ENCODE data around the gene IFI27. TPM values are rescaled to one million over a fixed set of nuclear protein-coding genes. Genes with fewer than 3 reads are reported as not detected.
"Not testable (repeated sequence)": the region's sequence is repeated elsewhere in the genome, so short reads cannot be mapped to it uniquely, and the experiment has no call there.

Gene IFI27
- total RNA-seq, 3 donors from 2014 or later, result 1.3 to 1.7 (median 1.3) TPM

DNA sequence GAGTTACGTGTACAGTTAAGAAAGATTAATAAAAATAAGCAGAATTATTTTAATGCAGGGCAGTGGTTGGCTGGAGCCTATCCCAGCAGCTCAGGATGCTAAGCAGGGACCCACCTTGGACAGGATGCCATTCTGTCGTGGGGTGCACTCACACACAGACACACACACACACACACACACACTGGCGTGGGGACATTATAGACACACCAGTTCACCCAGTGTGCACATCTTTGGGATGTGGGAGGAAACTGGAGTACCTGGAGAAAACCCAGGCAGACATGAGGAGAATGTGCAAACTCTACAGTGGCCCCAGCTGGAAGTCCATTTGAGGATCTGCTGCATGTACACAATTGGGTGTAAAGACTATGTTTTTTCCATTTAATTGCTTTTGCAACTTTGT is 31.7 kb downstream of the IFI27 start:
- H3K36me3 Mint-ChIP-seq (ENCODE audit: insufficient read depth), result no peaks in the 10 kb centered on the region
- H3K27me3 Mint-ChIP-seq (ENCODE audit: low read depth), result peaks cover 2% of the 10 kb centered on the region
- no peak for ATAC-seq

GRCh38 chr14:94142836-94143235 is 32.3 kb downstream of the IFI27 start:
- DNase-seq, result no peak
- Mint-ChIP-seq H3K4me1 (ENCODE audit: low read depth) (peaks cover 14% of the 10 kb centered on the region), H3K36me3 (ENCODE audit: insufficient read depth) (no peaks in the 10 kb centered on the region), H3K9me3 (no peaks in the 10 kb centered on the region), H3K27me3 (ENCODE audit: low read depth) (peaks cover 2% of the 10 kb centered on the region), H3K4me3 (no peak overlapping the region)
- no peak for ATAC-seq

More for the DNA sequence above, 31.7 kb downstream of the IFI27 start:
- DNase-seq, result no peak
- no peak overlapping the region for H3K4me3 Mint-ChIP-seq
- peaks cover 12% of the 10 kb centered on the region for H3K4me1 Mint-ChIP-seq (ENCODE audit: low read depth)
- no peaks in the 10 kb centered on the region for H3K9me3 Mint-ChIP-seq

DNA sequence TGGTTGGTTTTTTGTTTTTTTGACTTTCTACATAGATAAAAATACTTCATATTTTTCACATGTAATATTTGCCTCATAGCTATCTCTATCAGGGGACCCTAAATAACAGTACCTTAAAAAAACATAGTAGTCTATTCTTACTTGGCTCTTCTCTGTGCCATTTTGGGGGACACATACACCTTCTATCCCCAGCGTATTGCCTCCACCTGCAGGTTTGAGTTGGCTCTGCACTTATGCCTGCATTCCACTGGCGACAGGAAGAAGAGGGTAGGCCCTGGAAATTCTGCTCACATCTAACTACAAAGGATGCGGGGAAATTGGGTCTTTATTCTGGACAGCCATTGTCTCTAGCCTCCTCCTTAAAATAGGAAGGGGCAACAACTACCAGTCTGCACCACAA is 32.7 kb downstream of the IFI27 start:
- Mint-ChIP-seq H3K27me3 (ENCODE audit: low read depth) (peaks cover 2% of the 10 kb centered on the region), H3K36me3 (ENCODE audit: insufficient read depth) (no peaks in the 10 kb centered on the region), H3K4me1 (ENCODE audit: low read depth) (peaks cover 14% of the 10 kb centered on the region), H3K4me3 (no peak overlapping the region), H3K9me3 (no peaks in the 10 kb centered on the region)
- ATAC-seq (no peak), DNase-seq (no peak)

DNA sequence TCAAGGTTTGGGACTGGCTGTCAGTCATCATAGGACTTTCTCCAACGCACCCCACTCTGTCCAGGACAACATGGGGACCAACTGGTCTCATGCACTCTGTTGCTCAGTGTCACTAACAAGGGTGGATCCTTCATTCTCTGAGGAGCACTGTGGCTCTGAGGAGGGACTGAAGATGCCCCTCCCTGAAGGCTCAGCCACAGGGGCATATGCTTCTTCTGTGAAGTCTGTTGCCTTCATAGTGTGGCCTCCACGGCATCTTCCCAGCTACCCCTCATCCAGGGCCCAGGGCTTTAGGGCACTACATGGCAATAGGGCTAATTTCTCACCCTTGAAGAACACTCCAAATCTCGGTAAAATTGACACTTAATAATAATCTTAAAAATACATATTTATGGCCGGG is 33.2 kb downstream of the IFI27 start:
- no peak for ATAC-seq
- peaks cover 2% of the 10 kb centered on the region for H3K27me3 Mint-ChIP-seq (ENCODE audit: low read depth)
- H3K9me3 Mint-ChIP-seq, result no peaks in the 10 kb centered on the region
- H3K4me1 Mint-ChIP-seq (ENCODE audit: low read depth), result peaks cover 14% of the 10 kb centered on the region
- no peaks in the 10 kb centered on the region for H3K36me3 Mint-ChIP-seq (ENCODE audit: insufficient read depth)
- no peak for DNase-seq
- H3K4me3 Mint-ChIP-seq, result no peak overlapping the region

DNA sequence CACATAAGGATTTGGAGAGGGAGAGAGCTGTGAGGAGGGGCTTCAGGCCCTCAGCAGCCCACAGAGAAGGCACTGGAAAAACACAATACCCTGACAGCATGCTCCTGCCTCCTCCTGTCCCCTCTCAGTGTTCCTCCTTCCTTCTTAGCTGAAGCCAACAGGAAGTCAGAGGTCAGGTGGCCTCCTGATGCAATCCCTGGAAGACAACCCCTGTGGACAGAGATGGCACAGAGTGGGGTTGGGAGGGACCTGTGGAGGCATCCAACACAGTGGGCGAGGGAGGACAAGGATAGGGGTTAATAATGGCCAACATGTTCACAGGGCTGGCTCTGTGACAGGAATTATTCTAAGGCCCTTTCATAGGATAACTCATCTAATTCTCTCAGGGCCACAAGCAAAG is 34.2 kb downstream of the IFI27 start:
- Mint-ChIP-seq H3K27me3 (ENCODE audit: low read depth) (no peaks in the 10 kb centered on the region), H3K4me3 (no peak overlapping the region), H3K36me3 (ENCODE audit: insufficient read depth) (no peaks in the 10 kb centered on the region), H3K9me3 (no peaks in the 10 kb centered on the region), H3K4me1 (ENCODE audit: low read depth) (peaks cover 14% of the 10 kb centered on the region)
- DNase-seq (no peak), ATAC-seq (no peak)

- Mint-ChIP-seq H3K4me1 (ENCODE audit: low read depth) (peaks cover 14% of the 10 kb centered on the region), H3K9me3 (no peaks in the 10 kb centered on the region), H3K4me3 (no peak overlapping the region), H3K27me3 (ENCODE audit: low read depth) (no peaks in the 10 kb centered on the region), H3K36me3 (ENCODE audit: insufficient read depth) (no peaks in the 10 kb centered on the region)
- no peak for ATAC-seq
- DNase-seq, result no peak
Measured at GRCh38 chr14:94145902-94146527, 35.5 kb downstream of the IFI27 start.

DNA sequence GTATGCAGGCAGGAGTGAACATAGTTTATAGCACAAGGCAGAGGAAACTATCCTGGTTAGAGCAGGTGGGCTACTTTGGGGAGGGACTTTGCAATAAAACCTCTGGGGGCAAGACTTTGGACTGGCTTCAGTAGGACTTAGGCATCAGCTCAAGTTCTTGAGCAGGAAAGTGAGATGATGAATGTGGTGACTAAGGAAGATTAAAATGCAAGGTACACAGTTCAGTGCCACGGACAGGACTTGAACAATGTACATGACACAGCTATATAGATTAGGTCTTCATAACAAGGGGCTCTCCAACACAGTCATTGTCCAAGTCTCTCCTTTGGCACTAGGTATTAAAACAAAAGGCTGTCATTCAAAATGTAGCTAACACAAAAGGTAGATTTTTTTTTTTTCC is 42.1 kb downstream of the IFI27 start:
- H3K36me3 Mint-ChIP-seq (ENCODE audit: insufficient read depth), result no peaks in the 10 kb centered on the region
- peaks cover 3% of the 10 kb centered on the region for H3K27me3 Mint-ChIP-seq (ENCODE audit: low read depth)
- no peaks in the 10 kb centered on the region for H3K9me3 Mint-ChIP-seq
- no peak overlapping the region for H3K4me3 Mint-ChIP-seq
- H3K4me1 Mint-ChIP-seq (ENCODE audit: low read depth), result peaks cover 6% of the 10 kb centered on the region
- DNase-seq (no peak), ATAC-seq (no peak)

DNA sequence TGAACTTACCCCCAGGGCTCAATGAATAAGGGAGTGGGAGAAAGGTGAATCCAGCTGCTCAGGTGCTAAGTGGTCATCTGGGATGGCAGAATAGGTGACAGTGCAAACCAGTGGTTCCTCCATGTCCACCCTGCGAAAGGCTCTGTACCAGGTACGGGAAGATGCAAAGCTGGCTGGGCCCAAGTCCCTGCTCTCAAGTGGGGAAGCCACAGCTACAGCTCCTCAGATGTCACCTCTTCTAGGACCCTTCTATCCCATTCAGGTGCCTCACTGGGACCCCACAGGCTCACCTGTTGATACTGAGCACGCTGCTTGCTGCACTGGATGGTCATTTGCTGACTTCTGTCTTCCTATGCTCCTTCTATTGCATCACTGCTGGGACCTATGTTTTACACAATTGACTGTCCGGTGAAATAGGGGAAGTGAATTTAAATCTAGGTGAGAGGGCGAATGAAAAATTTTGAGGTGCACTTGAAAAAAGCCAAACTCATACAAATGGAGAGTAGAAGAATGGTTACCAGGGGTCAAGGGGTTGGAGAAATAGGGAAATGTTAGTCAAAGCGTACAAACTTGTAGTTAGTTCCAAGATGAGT is 43.3 kb downstream of the IFI27 start:
- no peaks in the 10 kb centered on the region for H3K36me3 Mint-ChIP-seq (ENCODE audit: insufficient read depth)
- peaks cover 18% of the 10 kb centered on the region for H3K4me1 Mint-ChIP-seq (ENCODE audit: low read depth)
- peaks cover 3% of the 10 kb centered on the region for H3K27me3 Mint-ChIP-seq (ENCODE audit: low read depth)
- no peak for DNase-seq
- H3K4me3 Mint-ChIP-seq, result no peak overlapping the region
- no peak for ATAC-seq
- no peaks in the 10 kb centered on the region for H3K9me3 Mint-ChIP-seq

- not testable (repeated sequence) for DNase-seq; H3K4me3 Mint-ChIP-seq; H3K9me3 Mint-ChIP-seq; ATAC-seq; H3K36me3 Mint-ChIP-seq (ENCODE audit: insufficient read depth); H3K27me3 Mint-ChIP-seq (ENCODE audit: low read depth)
- H3K4me1 Mint-ChIP-seq (ENCODE audit: low read depth), result peaks cover 36% of the 10 kb centered on the region
Measured at GRCh38 chr14:94156143-94156542, 45.6 kb downstream of the IFI27 start.

DNA sequence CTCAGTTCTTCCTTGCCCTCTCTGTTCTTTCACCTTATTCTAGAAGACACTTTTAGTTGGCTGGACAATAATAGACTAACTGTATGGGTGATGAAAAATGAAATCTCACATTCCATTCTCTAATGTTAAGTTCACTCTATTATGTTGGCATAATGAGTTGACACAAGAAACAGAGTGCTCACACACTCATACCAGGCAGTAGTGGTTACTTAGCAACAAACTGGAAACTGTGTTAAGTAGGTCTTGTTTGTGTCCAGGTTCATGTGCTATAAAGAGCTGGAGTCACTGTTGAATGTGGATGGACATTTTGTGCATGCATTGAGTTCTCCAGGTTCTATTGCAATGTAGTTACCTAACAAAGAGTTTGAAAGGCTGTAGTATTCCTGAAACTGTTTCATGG is 46.7 kb downstream of the IFI27 start:
- no peak for DNase-seq
- Mint-ChIP-seq H3K9me3 (no peaks in the 10 kb centered on the region), H3K36me3 (ENCODE audit: insufficient read depth) (no peaks in the 10 kb centered on the region), H3K27me3 (ENCODE audit: low read depth) (peaks cover 3% of the 10 kb centered on the region), H3K4me3 (no peak overlapping the region), H3K4me1 (ENCODE audit: low read depth) (peaks cover 45% of the 10 kb centered on the region)
- ATAC-seq, result no peak

DNA sequence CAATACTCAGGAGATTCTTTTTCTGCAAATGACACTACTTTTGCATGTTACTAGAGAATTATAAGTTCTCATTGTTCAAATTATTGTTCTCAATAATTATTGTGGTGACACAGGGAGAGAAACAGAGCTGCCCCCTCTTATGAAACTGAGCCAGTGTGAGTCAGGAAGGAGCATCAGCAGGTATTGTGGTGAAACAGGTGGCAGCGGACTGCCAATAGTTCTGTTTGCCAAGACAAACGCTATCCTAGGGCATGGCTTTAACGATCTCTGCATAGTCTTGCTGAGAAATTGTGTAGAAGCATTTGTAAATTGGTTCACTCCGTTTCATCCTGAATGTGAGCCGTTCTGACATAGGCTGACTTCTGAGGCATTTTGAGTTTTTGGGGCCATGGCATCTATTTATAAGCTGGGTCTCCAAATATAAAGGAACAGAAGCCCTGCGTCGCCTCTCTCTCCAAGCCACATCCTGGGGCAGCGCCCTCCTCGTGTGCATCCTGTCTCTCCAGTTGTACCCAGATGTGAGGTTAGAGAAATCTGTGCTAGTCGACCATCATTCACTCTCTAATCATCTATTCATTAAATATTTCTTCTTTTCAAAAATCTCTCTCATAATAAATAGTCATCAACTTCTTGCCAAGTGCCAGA is 47.8 kb downstream of the IFI27 start:
- no peaks in the 10 kb centered on the region for H3K36me3 Mint-ChIP-seq (ENCODE audit: insufficient read depth)
- H3K27me3 Mint-ChIP-seq (ENCODE audit: low read depth), result no peaks in the 10 kb centered on the region
- no peaks in the 10 kb centered on the region for H3K9me3 Mint-ChIP-seq
- peak overlapping the region; percentile 32 for H3K4me3 Mint-ChIP-seq
- peak; percentile 87 to 88 for ATAC-seq
- H3K4me1 Mint-ChIP-seq (ENCODE audit: low read depth), result peaks cover 52% of the 10 kb centered on the region
- DNase-seq, result no peak

DNA sequence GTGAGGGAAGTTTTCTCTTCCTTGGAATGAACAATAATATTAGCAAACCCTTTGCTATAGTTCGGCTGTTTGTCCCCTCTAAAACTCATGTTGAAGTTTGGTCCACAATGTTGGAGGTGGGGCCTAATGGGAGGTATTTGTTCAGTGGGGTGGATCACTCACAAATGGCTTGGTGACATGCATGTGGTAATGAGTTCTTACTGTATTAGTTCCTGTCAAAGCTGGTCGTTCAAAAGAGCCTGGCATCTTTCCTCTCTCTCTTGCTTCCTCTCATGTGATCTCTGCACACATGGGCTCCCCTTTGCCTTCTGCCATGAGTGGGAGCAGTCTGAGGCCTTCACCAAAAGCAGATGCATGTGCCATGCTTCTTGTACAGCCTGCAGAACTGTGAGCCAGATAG is 50.5 kb downstream of the IFI27 start:
- H3K9me3 Mint-ChIP-seq, result no peaks in the 10 kb centered on the region
- no peak for DNase-seq
- H3K36me3 Mint-ChIP-seq (ENCODE audit: insufficient read depth), result no peaks in the 10 kb centered on the region
- no peak for ATAC-seq
- no peaks in the 10 kb centered on the region for H3K27me3 Mint-ChIP-seq (ENCODE audit: low read depth)
- peaks cover 67% of the 10 kb centered on the region for H3K4me1 Mint-ChIP-seq (ENCODE audit: low read depth)
- no peak overlapping the region for H3K4me3 Mint-ChIP-seq

DNA sequence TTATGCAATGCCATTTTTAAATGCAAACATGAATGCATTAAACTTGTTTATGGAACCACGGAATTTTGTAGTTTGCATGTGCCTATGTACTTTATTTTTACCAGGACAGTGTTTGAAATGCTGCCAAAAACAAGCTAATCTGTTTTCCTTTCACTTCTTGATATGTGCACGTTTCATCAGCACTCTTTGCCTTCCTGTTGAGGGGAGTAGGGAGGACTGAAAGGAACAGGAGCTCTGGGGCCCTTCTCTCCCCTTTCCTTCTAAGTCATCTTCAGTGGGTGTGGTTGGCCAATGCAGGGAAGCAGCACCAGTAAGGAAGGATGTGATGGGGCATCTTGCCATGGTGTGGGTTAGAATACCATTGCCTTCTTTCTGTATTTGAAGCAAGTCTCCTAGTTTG is 51.4 kb downstream of the IFI27 start:
- Mint-ChIP-seq H3K4me3 (no peak overlapping the region), H3K36me3 (ENCODE audit: insufficient read depth) (no peaks in the 10 kb centered on the region), H3K4me1 (ENCODE audit: low read depth) (peaks cover 67% of the 10 kb centered on the region), H3K9me3 (no peaks in the 10 kb centered on the region), H3K27me3 (ENCODE audit: low read depth) (no peaks in the 10 kb centered on the region)
- no peak for DNase-seq
- no peak for ATAC-seq

- Mint-ChIP-seq H3K4me3 (no peak overlapping the region), H3K9me3 (no peaks in the 10 kb centered on the region), H3K27me3 (ENCODE audit: low read depth) (no peaks in the 10 kb centered on the region), H3K4me1 (ENCODE audit: low read depth) (peaks cover 64% of the 10 kb centered on the region), H3K36me3 (ENCODE audit: insufficient read depth) (no peaks in the 10 kb centered on the region)
- DNase-seq, result no peak
- no peak for ATAC-seq
Measured at GRCh38 chr14:94162466-94162865, 51.9 kb downstream of the IFI27 start.

- Mint-ChIP-seq H3K9me3 (no peaks in the 10 kb centered on the region), H3K27me3 (ENCODE audit: low read depth) (no peaks in the 10 kb centered on the region), H3K36me3 (ENCODE audit: insufficient read depth) (no peaks in the 10 kb centered on the region), H3K4me1 (ENCODE audit: low read depth) (peaks cover 50% of the 10 kb centered on the region), H3K4me3 (no peak overlapping the region)
- ATAC-seq (peak in 1 of 2 donors; percentile 25), DNase-seq (no peak)
Measured at GRCh38 chr14:94163796-94164195, 53.3 kb downstream of the IFI27 start.

Data from activated T-cell treated with anti-CD3 and anti-CD28 coated beads, Interleukin-2, amount 50 U/mL, for 4 hours (primary cell).